ENCODE data around the gene PAX5. TPM values are rescaled to one million over a fixed set of nuclear protein-coding genes. Genes with fewer than 3 reads are reported as not detected.

Gene PAX5
- total RNA-seq, 1 experiment from 2014 or later = 6.6 TPM

DNA sequence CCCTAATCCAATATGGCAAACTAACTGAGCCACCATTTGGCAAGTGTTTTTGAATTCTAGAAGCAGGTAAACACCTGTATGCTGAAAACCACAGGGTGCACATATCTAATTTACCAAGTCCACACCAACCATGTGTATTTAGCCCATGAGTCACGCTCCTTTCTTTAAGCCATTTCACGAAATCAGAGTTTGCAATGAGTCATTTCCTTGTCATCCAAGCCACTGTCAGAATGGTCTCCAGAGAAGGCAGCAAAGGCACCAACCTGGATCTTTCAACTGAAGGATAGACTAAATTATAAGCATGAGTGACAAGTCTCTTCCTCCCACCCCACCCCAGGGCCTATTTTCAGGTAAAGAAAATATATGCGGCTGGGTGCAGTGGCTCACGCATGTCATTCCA lies 110.0 kb downstream of the PAX5 start:
- H3K9me3 Mint-ChIP-seq = peaks cover 3% of the 10 kb centered on the region; the same call in 1 of the 2 replicates
- no peaks in the 10 kb centered on the region for H3K36me3 Mint-ChIP-seq
- ChIA-PET CTCF (no interaction called here), POLR2A (no interaction called here)
- no peaks in the 10 kb centered on the region for H3K27me3 Mint-ChIP-seq (ENCODE audit: low read depth)
- no peak for ATAC-seq
- 0 out of 2 replicates have a peak, but pooled peaks cover 4% of the 10 kb centered on the region for H3K4me1 Mint-ChIP-seq
- TF ChIP-seq ZNF219 (CRISPR knock-in tag; IDR thresholded peaks at IDR 0.05; ENCODE audit: borderline replicate concordance) (no peak), NR1H2 (CRISPR knock-in tag; IDR thresholded peaks at IDR 0.05) (no peak), FOXJ3 (CRISPR knock-in tag; IDR thresholded peaks at IDR 0.05; ENCODE audit: borderline replicate concordance) (no peak), GTF2I (CRISPR knock-in tag; conservative IDR thresholded peaks at IDR 0.05) (no peak), ZNF671 (CRISPR knock-in tag; IDR thresholded peaks at IDR 0.05) (no peak), TEAD4 (CRISPR knock-in tag; IDR thresholded peaks at IDR 0.05) (no peak)
- TF ChIP-seq, protein P1, sequence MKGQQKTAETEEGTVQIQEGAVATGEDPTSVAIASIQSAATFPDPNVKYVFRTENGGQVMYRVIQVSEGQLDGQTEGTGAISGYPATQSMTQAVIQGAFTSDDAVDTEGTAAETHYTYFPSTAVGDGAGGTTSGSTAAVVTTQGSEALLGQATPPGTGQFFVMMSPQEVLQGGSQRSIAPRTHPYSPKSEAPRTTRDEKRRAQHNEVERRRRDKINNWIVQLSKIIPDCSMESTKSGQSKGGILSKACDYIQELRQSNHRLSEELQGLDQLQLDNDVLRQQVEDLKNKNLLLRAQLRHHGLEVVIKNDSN (CRISPR knock-in tag; IDR thresholded peaks at IDR 0.05) = no peak
- no peak overlapping the region for H3K27ac Mint-ChIP-seq
- no peak for DNase-seq (ENCODE audit: low spot score)
- H3K4me3 Mint-ChIP-seq = no peak overlapping the region

DNA sequence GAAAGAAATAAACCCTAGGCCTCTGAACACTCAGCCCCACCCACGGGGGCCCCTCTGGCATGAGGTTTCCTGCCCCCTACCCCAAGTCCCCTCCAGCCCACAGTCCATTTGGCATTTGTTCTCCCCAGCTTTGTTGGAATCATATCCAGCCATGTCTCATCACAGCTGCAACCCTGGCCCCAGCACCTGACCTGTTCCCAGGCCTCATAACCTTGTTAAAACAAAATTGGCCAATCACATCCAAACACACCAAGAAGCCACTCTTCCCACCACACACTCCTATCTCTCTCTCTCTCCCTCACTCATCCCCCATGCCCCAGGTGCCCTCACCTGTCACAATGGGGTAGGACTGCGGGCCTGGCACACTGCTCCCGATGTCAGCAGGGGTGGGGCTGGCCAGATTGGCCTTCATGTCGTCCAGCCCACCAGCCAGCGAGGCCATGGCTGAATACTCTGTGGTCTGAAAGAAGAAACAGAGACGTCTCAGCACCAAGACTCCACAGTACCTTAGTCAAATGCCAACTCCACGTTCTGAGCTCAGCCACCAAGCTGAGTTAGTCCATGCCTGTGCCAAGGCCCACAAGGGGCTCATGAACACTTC lies 110.9 kb downstream of the PAX5 start:
- TF ChIP-seq, protein P2, sequence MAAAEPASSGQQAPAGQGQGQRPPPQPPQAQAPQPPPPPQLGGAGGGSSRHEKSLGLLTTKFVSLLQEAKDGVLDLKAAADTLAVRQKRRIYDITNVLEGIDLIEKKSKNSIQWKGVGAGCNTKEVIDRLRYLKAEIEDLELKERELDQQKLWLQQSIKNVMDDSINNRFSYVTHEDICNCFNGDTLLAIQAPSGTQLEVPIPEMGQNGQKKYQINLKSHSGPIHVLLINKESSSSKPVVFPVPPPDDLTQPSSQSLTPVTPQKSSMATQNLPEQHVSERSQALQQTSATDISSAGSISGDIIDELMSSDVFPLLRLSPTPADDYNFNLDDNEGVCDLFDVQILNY (CRISPR knock-in tag; IDR thresholded peaks at IDR 0.05) = no peak
- TF ChIP-seq NFYB (CRISPR knock-in tag; conservative IDR thresholded peaks at IDR 0.05; ENCODE audit: low read depth) (no peak), ZNF396 (CRISPR knock-in tag; IDR thresholded peaks at IDR 0.05; ENCODE audit: borderline replicate concordance) (no peak), HMGA2 (CRISPR knock-in tag; IDR thresholded peaks at IDR 0.05) (no peak), NFE2L1 (CRISPR knock-in tag; IDR thresholded peaks at IDR 0.05) (no peak), TEAD4 (CRISPR knock-in tag; IDR thresholded peaks at IDR 0.05) (no peak), IRF2 (CRISPR knock-in tag; IDR thresholded peaks at IDR 0.05; ENCODE audit: borderline replicate concordance, low read depth) (no peak), ATF1 (CRISPR knock-in tag; IDR thresholded peaks at IDR 0.05) (no peak), SP1 (CRISPR knock-in tag; conservative IDR thresholded peaks at IDR 0.05) (no peak), GTF2I (CRISPR knock-in tag; conservative IDR thresholded peaks at IDR 0.05) (no peak), CREB1 (CRISPR knock-in tag; IDR thresholded peaks at IDR 0.05) (no peak)
- TF ChIP-seq, protein P3, sequence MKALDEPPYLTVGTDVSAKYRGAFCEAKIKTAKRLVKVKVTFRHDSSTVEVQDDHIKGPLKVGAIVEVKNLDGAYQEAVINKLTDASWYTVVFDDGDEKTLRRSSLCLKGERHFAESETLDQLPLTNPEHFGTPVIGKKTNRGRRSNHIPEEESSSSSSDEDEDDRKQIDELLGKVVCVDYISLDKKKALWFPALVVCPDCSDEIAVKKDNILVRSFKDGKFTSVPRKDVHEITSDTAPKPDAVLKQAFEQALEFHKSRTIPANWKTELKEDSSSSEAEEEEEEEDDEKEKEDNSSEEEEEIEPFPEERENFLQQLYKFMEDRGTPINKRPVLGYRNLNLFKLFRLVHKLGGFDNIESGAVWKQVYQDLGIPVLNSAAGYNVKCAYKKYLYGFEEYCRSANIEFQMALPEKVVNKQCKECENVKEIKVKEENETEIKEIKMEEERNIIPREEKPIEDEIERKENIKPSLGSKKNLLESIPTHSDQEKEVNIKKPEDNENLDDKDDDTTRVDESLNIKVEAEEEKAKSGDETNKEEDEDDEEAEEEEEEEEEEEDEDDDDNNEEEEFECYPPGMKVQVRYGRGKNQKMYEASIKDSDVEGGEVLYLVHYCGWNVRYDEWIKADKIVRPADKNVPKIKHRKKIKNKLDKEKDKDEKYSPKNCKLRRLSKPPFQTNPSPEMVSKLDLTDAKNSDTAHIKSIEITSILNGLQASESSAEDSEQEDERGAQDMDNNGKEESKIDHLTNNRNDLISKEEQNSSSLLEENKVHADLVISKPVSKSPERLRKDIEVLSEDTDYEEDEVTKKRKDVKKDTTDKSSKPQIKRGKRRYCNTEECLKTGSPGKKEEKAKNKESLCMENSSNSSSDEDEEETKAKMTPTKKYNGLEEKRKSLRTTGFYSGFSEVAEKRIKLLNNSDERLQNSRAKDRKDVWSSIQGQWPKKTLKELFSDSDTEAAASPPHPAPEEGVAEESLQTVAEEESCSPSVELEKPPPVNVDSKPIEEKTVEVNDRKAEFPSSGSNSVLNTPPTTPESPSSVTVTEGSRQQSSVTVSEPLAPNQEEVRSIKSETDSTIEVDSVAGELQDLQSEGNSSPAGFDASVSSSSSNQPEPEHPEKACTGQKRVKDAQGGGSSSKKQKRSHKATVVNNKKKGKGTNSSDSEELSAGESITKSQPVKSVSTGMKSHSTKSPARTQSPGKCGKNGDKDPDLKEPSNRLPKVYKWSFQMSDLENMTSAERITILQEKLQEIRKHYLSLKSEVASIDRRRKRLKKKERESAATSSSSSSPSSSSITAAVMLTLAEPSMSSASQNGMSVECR (CRISPR knock-in tag; IDR thresholded peaks at IDR 0.05; ENCODE audit: borderline replicate concordance) = no peak
- TF ChIP-seq, protein P4, sequence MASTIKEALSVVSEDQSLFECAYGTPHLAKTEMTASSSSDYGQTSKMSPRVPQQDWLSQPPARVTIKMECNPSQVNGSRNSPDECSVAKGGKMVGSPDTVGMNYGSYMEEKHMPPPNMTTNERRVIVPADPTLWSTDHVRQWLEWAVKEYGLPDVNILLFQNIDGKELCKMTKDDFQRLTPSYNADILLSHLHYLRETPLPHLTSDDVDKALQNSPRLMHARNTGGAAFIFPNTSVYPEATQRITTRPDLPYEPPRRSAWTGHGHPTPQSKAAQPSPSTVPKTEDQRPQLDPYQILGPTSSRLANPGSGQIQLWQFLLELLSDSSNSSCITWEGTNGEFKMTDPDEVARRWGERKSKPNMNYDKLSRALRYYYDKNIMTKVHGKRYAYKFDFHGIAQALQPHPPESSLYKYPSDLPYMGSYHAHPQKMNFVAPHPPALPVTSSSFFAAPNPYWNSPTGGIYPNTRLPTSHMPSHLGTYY (CRISPR knock-in tag; IDR thresholded peaks at IDR 0.05) = no peak
- TF ChIP-seq, protein P5, sequence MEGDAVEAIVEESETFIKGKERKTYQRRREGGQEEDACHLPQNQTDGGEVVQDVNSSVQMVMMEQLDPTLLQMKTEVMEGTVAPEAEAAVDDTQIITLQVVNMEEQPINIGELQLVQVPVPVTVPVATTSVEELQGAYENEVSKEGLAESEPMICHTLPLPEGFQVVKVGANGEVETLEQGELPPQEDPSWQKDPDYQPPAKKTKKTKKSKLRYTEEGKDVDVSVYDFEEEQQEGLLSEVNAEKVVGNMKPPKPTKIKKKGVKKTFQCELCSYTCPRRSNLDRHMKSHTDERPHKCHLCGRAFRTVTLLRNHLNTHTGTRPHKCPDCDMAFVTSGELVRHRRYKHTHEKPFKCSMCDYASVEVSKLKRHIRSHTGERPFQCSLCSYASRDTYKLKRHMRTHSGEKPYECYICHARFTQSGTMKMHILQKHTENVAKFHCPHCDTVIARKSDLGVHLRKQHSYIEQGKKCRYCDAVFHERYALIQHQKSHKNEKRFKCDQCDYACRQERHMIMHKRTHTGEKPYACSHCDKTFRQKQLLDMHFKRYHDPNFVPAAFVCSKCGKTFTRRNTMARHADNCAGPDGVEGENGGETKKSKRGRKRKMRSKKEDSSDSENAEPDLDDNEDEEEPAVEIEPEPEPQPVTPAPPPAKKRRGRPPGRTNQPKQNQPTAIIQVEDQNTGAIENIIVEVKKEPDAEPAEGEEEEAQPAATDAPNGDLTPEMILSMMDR (IDR thresholded peaks at IDR 0.05) = no peak
- Mint-ChIP-seq H3K4me3 (no peak overlapping the region), H3K4me1 (0 out of 2 replicates have a peak, but pooled peaks cover 4% of the 10 kb centered on the region), H3K27ac (no peak overlapping the region), H3K9me3 (peaks cover 6% of the 10 kb centered on the region; the same call in 1 of the 2 replicates), H3K36me3 (no peaks in the 10 kb centered on the region), H3K27me3 (ENCODE audit: low read depth) (no peaks in the 10 kb centered on the region)
- no peak for DNase-seq (ENCODE audit: low spot score)
- ChIA-PET POLR2A (no interaction called here), CTCF (no interaction called here)
- ATAC-seq = no peak

Data from WTC11 (cell line).